ENCODE data around the gene NONO. TPM values are rescaled to one million over a fixed set of nuclear protein-coding genes. Genes with fewer than 3 reads are reported as not detected.

NONO gene, protein sequence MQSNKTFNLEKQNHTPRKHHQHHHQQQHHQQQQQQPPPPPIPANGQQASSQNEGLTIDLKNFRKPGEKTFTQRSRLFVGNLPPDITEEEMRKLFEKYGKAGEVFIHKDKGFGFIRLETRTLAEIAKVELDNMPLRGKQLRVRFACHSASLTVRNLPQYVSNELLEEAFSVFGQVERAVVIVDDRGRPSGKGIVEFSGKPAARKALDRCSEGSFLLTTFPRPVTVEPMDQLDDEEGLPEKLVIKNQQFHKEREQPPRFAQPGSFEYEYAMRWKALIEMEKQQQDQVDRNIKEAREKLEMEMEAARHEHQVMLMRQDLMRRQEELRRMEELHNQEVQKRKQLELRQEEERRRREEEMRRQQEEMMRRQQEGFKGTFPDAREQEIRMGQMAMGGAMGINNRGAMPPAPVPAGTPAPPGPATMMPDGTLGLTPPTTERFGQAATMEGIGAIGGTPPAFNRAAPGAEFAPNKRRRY
- 100 to 1,000 TPM; 430 to 514 TPM for total RNA-seq

DNA sequence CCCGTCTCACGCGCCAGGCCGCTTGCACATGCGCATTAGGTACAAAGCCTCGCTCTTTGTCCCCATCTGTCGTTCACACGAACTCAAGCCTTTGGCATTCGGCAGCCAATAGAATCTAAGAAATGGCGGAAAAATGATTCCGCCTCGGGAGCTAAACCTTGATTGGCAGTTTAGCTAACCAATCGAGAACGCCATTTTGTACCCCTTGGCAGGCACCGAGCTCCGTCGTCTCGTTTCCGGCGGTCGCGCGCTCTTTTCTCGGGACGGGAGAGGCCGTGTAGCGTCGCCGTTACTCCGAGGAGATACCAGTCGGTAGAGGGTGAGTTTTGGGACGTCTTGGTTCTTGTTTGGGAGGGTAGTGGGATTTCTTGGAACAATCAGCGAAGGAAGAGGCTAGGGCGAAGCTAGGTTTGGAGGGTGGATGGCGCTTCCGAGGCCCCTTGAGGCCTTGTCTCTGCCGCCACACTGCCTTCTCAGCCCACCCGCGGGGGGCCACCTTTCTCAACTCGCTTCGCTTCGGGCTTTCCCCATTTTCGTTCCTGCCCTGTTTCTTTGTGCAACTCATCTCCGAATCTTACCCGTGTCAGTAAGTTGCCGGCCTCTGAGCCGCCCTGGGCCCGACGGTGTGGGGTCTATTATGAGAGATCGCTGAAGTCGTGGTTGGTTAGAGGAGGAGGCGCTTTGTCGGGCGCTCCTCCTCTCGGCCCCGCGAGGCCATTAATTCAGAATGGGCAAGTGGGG is at the start of gene NONO:
TSS of gene NONO (plus strand) at position 233 of the 741 bp plus-strand sequence. CDS start 7,003 bp downstream, outside the sequence.
- CTCF ChIA-PET = interaction anchor here (0.6 to 1.8 kb wide), 7 partner anchors 26 to 102 kb away, joined by 3 to 10 read pairs (median 7); partner anchors contain the start of genes TAF1 and ZMYM3
- no peaks in the 10 kb centered on the region for H3K9me3 Mint-ChIP-seq (ENCODE audit: low read depth)
- peak within 1 kb of the TSS; percentile 95 for H3K27ac Mint-ChIP-seq
- peaks cover 22% of the 10 kb centered on the region for H3K4me1 Mint-ChIP-seq
- H3K27me3 Mint-ChIP-seq = no peaks in the 10 kb centered on the region
- peaks cover 16% of the 10 kb centered on the region for H3K36me3 Mint-ChIP-seq
- peak within 1 kb of the TSS; percentile 86 for H3K4me3 Mint-ChIP-seq
- ATAC-seq = peak; percentile 84
- peak; percentile 93 for DNase-seq

DNA sequence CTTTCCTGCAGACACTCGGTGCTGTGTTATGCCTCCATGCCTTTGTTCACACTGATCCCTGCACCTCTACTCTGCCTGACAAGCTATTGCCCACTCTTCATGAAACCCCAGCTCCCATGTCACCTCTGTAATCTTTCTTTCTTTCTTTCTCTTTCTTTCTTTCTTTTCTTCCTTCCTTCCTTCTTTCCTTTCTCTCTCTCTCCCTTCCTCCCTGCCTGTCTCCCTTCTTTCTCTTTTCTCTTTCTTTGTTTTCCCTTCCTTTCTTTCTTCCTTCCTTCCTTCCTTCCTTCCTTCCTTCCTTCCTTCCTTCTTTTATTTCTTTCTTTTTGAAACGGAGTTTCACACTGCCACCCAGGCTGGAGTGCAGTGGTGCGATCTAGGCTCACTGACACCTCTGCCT is 48.0 kb upstream of the NONO start:
- Mint-ChIP-seq H3K9me3 (ENCODE audit: low read depth) (no peaks in the 10 kb centered on the region), H3K4me3 (no peak overlapping the region), H3K27ac (no peak overlapping the region), H3K27me3 (no peaks in the 10 kb centered on the region), H3K4me1 (no peaks in the 10 kb centered on the region), H3K36me3 (peaks cover 9% of the 10 kb centered on the region)
- CTCF ChIA-PET = no interaction called here
- DNase-seq = no peak
- ATAC-seq = no peak

DNA sequence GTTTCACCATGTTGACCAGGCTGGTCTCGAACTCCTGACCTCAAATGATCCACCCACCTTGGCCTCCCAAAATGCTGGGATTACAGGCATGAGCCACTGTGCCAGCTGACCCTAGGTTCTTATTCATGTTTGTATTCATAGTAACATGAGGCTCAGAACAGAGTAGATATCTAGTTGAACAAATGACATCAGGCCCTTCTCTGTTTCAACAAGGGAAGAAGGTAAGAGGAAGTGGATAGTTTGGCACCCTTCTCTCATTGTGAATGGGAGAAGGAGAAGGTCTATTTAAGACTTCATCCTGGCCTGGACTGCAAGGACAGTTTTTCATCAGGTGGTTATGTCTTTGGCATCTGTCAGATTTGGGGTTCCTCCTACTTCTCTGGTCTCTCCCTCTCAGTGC is 46.6 kb upstream of the NONO start:
- no peak overlapping the region for H3K27ac Mint-ChIP-seq
- no peak overlapping the region for H3K4me3 Mint-ChIP-seq
- H3K27me3 Mint-ChIP-seq = no peaks in the 10 kb centered on the region
- CTCF ChIA-PET = no interaction called here
- H3K36me3 Mint-ChIP-seq = peaks cover 17% of the 10 kb centered on the region
- no peaks in the 10 kb centered on the region for H3K9me3 Mint-ChIP-seq (ENCODE audit: low read depth)
- no peak for ATAC-seq
- no peaks in the 10 kb centered on the region for H3K4me1 Mint-ChIP-seq
- no peak for DNase-seq

DNA sequence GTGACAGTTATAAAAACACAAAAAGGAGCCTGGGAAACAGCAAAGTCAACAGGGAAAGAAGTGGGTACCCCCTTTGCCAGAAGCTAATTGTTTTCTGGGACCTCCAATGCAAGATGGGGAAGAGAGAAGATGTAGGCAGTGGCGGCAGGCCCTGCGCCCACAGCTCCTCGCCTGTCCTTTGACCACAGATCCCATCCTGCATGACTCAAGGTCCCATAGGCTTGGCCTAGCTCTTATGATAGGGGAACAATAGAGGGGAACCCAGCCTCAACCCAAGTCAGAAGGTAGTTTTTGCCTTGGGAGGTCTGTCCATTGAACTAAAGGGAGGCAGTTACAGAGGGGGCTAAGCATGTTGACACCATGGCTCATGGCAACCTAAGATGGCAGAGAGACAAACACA is 43.7 kb upstream of the NONO start:
- Mint-ChIP-seq H3K4me3 (no peak overlapping the region), H3K27me3 (no peaks in the 10 kb centered on the region), H3K27ac (no peak overlapping the region), H3K36me3 (peaks cover 28% of the 10 kb centered on the region), H3K9me3 (ENCODE audit: low read depth) (no peaks in the 10 kb centered on the region), H3K4me1 (no peaks in the 10 kb centered on the region)
- DNase-seq = no peak
- no peak for ATAC-seq
- CTCF ChIA-PET = interaction anchor here (1.2 kb wide), 1 partner anchor 14 kb away, joined by 4 read pairs; the partner anchor contains the start of gene ZMYM3

DNA sequence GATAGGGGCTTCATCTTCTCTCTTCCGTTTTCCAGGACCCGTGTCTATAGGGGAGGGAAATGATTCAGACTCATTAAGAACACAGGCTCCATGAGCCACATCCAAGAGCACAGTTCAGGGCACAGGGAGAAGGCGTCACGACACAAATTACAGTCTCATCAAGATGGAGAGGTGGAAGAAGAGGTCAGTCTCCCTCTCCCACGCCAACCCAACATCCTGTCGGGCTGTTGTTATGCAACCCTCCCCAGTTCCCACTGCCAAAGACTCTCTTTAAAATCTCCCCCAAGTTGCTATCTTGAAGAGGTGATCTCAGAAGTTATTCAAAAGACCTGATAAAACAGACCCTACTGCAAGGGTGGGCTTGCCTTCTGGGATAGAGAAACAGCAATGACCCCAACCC is 42.1 kb upstream of the NONO start:
- ATAC-seq (no peak), DNase-seq (no peak)
- no peak overlapping the region for H3K4me3 Mint-ChIP-seq
- no peak overlapping the region for H3K27ac Mint-ChIP-seq
- no peaks in the 10 kb centered on the region for H3K27me3 Mint-ChIP-seq
- CTCF ChIA-PET = no interaction called here
- H3K4me1 Mint-ChIP-seq = no peaks in the 10 kb centered on the region
- H3K36me3 Mint-ChIP-seq = peaks cover 32% of the 10 kb centered on the region
- no peaks in the 10 kb centered on the region for H3K9me3 Mint-ChIP-seq (ENCODE audit: low read depth)

DNA sequence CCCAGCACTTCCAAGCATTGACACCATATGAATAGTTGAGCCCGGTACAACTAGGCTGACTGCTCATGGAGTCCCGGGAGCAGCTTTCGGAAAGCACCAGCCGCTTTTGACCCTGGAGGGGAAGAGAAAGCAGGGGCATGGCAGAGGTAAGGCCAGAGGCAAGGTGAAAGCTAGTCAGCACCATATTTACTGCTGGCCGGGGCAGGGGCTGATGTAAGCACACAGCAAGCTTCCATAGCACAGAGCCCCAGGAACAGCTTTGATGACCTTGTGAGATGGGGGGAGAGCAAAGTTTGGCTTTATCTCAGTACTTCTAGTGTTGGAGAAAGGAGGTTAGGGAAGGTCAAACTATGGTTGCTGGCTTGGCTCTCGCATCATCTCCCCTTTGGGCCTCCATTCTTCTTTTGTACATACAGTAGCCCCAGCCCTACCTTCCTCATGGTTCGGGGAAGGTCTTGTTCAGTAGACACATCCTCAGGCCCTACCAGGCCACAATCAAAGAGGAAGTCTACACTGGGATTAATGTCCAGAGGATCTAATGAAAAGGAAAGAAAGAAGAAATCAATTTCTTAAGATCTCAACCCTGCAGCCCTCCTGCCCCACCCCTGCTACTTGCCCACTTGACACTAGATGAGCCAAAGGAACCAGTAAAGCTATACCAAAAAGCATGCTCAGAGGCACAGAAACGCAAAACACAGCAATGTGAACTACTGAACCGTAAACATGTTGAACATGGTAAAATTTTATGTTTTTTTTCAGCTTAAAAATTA is 38.9 kb upstream of the NONO start:
- peaks cover 41% of the 10 kb centered on the region for H3K36me3 Mint-ChIP-seq
- DNase-seq = no peak

DNA sequence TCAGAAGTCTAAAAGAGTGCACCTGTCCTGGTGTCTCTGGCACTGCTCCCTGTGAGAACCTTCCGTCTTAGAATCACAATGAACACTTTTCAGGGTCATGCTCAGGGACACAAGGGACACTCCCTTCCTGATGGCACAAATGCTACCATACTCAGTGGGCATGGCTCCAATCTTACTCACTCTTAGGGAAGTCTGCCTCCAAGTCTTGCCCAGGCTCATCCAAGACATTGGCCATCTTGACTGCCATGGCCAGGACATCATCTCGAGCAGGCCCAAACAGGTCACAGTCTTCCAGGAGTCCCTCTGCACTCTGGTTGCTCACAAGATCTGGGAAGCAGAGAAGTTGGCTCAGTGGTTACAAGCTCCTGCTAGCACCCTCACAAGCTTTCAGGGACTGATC is 38.3 kb upstream of the NONO start:
- ATAC-seq (no peak), DNase-seq (no peak)
- Mint-ChIP-seq H3K27ac (no peak overlapping the region), H3K9me3 (ENCODE audit: low read depth) (no peaks in the 10 kb centered on the region), H3K27me3 (no peaks in the 10 kb centered on the region), H3K36me3 (peaks cover 37% of the 10 kb centered on the region), H3K4me3 (no peak overlapping the region), H3K4me1 (no peaks in the 10 kb centered on the region)
- CTCF ChIA-PET = no interaction called here

More for the DNA sequence above, 38.9 kb upstream of the NONO start:
- CTCF ChIA-PET = interaction anchor here (0.9 kb wide), 1 partner anchor 10 kb away, joined by 3 read pairs; the partner anchor contains the start of gene ZMYM3
- H3K27ac Mint-ChIP-seq = no peak overlapping the region
- no peak overlapping the region for H3K4me3 Mint-ChIP-seq
- ATAC-seq = no peak
- H3K4me1 Mint-ChIP-seq = no peaks in the 10 kb centered on the region
- H3K27me3 Mint-ChIP-seq = no peaks in the 10 kb centered on the region
- no peaks in the 10 kb centered on the region for H3K9me3 Mint-ChIP-seq (ENCODE audit: low read depth)

DNA sequence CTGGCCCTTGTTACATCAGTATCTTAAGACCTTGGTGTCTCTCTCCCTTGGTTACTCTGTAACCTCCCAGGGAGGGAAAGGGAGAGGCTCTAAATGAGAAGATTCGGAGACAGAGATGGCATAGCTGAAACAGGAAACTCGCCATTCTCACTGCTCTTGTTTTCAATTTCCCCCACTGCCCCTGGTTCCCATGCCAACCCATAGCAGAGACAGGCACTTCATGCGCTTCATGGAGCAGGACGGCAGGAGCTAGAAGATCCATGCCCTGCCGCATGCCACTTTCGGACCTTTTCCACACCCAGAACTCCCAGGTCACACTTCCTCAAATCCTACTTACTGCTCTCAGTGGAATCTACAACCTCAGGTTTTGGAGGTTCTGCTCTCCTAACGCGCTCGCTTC is 32.6 kb upstream of the NONO start:
- Mint-ChIP-seq H3K9me3 (ENCODE audit: low read depth) (no peaks in the 10 kb centered on the region), H3K27ac (no peak overlapping the region), H3K4me1 (peaks cover 27% of the 10 kb centered on the region), H3K4me3 (no peak overlapping the region), H3K27me3 (no peaks in the 10 kb centered on the region), H3K36me3 (peaks cover 11% of the 10 kb centered on the region)
- CTCF ChIA-PET = no interaction called here
- ATAC-seq = no peak
- no peak for DNase-seq

DNA sequence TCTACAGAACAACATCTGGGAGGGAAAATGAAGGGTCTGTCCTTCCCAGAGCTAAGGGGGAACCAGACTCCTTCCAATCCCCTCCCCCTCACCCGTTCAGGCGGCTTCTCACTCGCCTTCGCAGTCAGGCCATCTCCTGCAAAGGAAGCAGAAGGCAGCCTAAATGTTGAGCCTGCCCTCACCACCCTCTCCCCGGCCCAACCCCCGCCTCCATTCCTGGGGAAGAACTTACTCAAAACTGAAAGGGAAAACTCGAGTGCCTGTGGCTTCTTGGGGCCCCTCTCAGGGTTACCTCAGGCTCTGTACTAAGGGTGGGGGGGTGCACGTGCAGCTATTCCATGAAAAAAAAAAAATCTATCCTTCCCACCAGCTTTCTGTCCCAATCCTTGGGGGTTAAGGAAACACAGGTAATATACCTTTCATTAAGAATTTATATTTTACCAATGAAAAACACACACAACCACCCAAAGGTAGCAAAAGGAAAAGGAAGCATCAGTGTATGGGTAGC is 31.9 kb upstream of the NONO start:
- Mint-ChIP-seq H3K4me3 (no peak overlapping the region), H3K9me3 (ENCODE audit: low read depth) (no peaks in the 10 kb centered on the region), H3K27me3 (no peaks in the 10 kb centered on the region), H3K27ac (no peak overlapping the region), H3K4me1 (peaks cover 29% of the 10 kb centered on the region), H3K36me3 (peaks cover 10% of the 10 kb centered on the region)
- CTCF ChIA-PET = no interaction called here
- DNase-seq = no peak
- ATAC-seq = no peak

DNA sequence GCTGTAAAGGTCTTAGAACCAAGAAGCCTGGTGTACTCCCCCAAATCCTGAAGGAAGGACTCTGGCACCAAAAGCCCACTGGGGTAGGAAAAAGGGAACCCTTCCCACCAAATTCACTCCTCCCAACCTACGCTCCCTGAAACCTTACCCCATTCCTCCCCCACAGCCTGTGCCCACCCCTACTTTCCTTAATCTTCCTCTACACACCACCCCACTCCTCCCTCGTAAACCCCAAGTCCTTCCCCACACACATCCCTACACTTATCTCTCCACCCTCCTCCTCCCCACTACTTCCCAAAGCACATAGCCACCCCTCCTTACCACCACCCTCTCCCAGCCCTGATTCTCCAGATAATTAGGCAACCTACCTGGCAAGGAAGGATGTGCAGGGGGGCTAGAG is 31.2 kb upstream of the NONO start:
- Mint-ChIP-seq H3K27ac (no peak overlapping the region), H3K4me3 (peak overlapping the region; percentile 13), H3K9me3 (ENCODE audit: low read depth) (no peaks in the 10 kb centered on the region), H3K27me3 (no peaks in the 10 kb centered on the region), H3K4me1 (peaks cover 29% of the 10 kb centered on the region), H3K36me3 (peaks cover 5% of the 10 kb centered on the region)
- ATAC-seq (no peak), DNase-seq (no peak)
- CTCF ChIA-PET = no interaction called here

DNA sequence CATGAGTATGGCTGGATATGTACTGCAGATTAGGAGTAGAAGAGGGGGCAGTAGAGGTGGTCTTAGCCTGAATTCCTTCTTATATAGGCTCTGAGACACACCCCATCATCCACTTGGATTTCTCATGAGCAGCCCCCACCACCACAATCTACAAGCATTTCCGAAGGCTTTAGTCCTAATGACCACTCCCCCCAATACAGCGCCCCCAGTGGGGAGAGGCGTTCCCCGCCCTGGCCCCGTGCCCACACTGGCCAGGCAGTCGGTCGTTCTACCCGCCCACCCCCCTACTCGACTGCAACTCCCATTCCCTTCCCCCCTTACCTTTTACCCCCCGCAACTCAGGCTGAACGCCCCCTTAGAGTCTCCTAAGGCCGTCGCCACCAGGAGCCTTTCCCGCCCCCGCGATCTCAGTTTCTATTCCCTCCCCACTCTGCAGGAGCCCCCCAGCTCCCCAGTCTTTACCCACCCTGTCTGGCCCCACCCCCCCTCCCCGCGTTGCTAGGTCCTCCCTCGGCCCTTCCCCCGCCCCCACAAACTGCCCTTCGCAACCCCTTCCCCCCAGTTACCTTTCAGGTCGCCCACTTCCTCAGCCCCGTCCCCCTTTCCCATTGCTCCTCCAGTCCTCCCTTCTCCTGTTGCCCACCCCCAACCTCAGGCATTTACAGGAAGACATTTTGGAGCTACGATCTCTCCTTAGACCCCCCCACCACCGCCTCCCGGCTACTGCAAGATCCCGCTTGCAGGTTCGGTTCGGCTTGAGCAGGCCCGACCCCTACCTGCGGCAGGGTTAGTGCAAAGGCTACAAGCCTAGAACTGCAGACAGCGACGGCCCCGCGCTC is 30.0 kb upstream of the NONO start:
- CTCF ChIA-PET = interaction anchor here (0.8 to 2.1 kb wide), 5 partner anchors 10 to 113 kb away, joined by 3 to 11 read pairs (median 8); partner anchors contain the start of genes NONO and TAF1
- Mint-ChIP-seq H3K9me3 (ENCODE audit: low read depth) (no peaks in the 10 kb centered on the region), H3K27me3 (no peaks in the 10 kb centered on the region), H3K36me3 (peaks cover 3% of the 10 kb centered on the region), H3K4me1 (peaks cover 29% of the 10 kb centered on the region), H3K4me3 (peak overlapping the region; percentile 83), H3K27ac (peak overlapping the region; percentile 90)
- ATAC-seq (no peak), DNase-seq (peak; percentile 62)
